Tibial nerve (tissue), 4 donors: Measurements from ENCODE around the gene GSTA2.

Source experiments
- EP300 ChIP-seq, 2 donors: sonication (generic); formaldehyde crosslinking; IDR thresholded peaks; one replicate each; pipeline ENCODE4 v1.6.1; 2017; ENCODE audit warnings: antibody characterized with exemption in 2 of 2, mild to moderate bottlenecking in 1 of 2
- POLR2A ChIP-seq, 2 donors: fragments of 450-650 bp; IDR thresholded peaks; one replicate each; pipeline ENCODE4 v1.6.1; 2017; ENCODE audit warnings: antibody characterized with exemption in 2 of 2, mild to moderate bottlenecking in 2 of 2, moderate library complexity in 2 of 2
- TF ChIP-seq, protein P1 (sequence below), 5 experiments: fragments of 200-600 bp in 3 of 5; fragments of 450-650 bp in 2 of 5; sonication (generic) in 3 of 5; IDR thresholded peaks; one replicate each; pipeline ENCODE4 v1.5.1; 2016 to 2019; ENCODE audit warnings: antibody characterized with exemption in 5 of 5, mild to moderate bottlenecking in 3 of 5, moderate library complexity in 2 of 5

- TF ChIP-seq POLR2A (IDR thresholded peaks at IDR 0.05) (no peak), EP300 (IDR thresholded peaks at IDR 0.05) (no peak)
- TF ChIP-seq, protein P1, sequence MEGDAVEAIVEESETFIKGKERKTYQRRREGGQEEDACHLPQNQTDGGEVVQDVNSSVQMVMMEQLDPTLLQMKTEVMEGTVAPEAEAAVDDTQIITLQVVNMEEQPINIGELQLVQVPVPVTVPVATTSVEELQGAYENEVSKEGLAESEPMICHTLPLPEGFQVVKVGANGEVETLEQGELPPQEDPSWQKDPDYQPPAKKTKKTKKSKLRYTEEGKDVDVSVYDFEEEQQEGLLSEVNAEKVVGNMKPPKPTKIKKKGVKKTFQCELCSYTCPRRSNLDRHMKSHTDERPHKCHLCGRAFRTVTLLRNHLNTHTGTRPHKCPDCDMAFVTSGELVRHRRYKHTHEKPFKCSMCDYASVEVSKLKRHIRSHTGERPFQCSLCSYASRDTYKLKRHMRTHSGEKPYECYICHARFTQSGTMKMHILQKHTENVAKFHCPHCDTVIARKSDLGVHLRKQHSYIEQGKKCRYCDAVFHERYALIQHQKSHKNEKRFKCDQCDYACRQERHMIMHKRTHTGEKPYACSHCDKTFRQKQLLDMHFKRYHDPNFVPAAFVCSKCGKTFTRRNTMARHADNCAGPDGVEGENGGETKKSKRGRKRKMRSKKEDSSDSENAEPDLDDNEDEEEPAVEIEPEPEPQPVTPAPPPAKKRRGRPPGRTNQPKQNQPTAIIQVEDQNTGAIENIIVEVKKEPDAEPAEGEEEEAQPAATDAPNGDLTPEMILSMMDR (IDR thresholded peaks at IDR 0.05) = no peak
Measured at GRCh38 chr6:52733172-52733571, 30.1 kb downstream of the GSTA2 start.
